Measurements from ENCODE around the gene WASHC4. TPM values are rescaled to one million over a fixed set of nuclear protein-coding genes. Genes with fewer than 3 reads are reported as not detected.

The WASHC4 gene
- total and polyA plus RNA-seq, 10 donors: 25.2 to 172 (median 92.7) TPM

- peaks cover 0 to 98% (median 58%) of the 10 kb centered on the region in 6 donors for H3K36me3 ChIP-seq
- 86 to 96% (median 91%) methylated on average over 4 of the region's 4 CpGs for WGBS, 5 donors
Observed at GRCh38 chr12:105200385-105200784, 92.9 kb downstream of the WASHC4 start.

GRCh38 chr12:105201299-105201698 is 93.8 kb downstream of the WASHC4 start:
- H3K36me3 ChIP-seq: peaks cover 0 to 98% (median 64%) of the 10 kb centered on the region in 6 donors
- WGBS, 5 donors: 80 to 88% (median 84%) methylated on average over 7 of the region's 7 CpGs

More at GRCh38 chr12:105200385-105200784, 92.9 kb downstream of the WASHC4 start:
- Histone ChIP-seq H3K9me3 (no peaks in the 10 kb centered on the region), H3K27me3 (replicated peaks in 1 of 7) (no peaks in the 10 kb centered on the region), H3K4me1 (no peaks in the 10 kb centered on the region), H3K27ac (peak overlapping the region in 1 of 8 donors; percentile 13), H3K4me3 (no peak overlapping the region)
- TF ChIP-seq POLR2A (IDR thresholded peaks at IDR 0.05) (no peak), POLR2AphosphoS5 (IDR thresholded peaks at IDR 0.05) (peak in 1 of 3 donors; percentile 9)
- no peak for DNase-seq
- intact Hi-C loops (cut with DNase I; ENCODE audit: low total_unique reads): no loop called here

GRCh38 chr12:105202202-105202601 is 94.7 kb downstream of the WASHC4 start:
- TF ChIP-seq POLR2A (IDR thresholded peaks at IDR 0.05) (no peak), POLR2AphosphoS5 (IDR thresholded peaks at IDR 0.05) (peak in 1 of 3 donors; percentile 15)
- H3K4me1 ChIP-seq: no peaks in the 10 kb centered on the region
- peaks cover 7 to 98% (median 68%) of the 10 kb centered on the region in 6 donors for H3K36me3 ChIP-seq
- no peak for DNase-seq
- no peak overlapping the region for H3K27ac ChIP-seq
- intact Hi-C loops (cut with DNase I; ENCODE audit: low total_unique reads): no loop called here
- H3K27me3 ChIP-seq (replicated peaks in 1 of 7): no peaks in the 10 kb centered on the region
- H3K4me3 ChIP-seq: no peak overlapping the region
- 88 to 94% (median 92%) methylated on average over 6 of the region's 6 CpGs for WGBS, 5 donors
- no peaks in the 10 kb centered on the region for H3K9me3 ChIP-seq

More at GRCh38 chr12:105201299-105201698, 93.8 kb downstream of the WASHC4 start:
- no peak for TF ChIP-seq CTCF (IDR thresholded peaks at IDR 0.05 in 8 of 11, conservative IDR thresholded peaks at IDR 0.05 in 3 of 11)
- TF ChIP-seq POLR2A (IDR thresholded peaks at IDR 0.05): no peak
- TF ChIP-seq POLR2AphosphoS5 (IDR thresholded peaks at IDR 0.05): no peak
- H3K27ac ChIP-seq: no peak overlapping the region
- no peaks in the 10 kb centered on the region for H3K27me3 ChIP-seq (replicated peaks in 1 of 7)
- H3K9me3 ChIP-seq: no peaks in the 10 kb centered on the region
- H3K4me3 ChIP-seq: no peak overlapping the region
- no peaks in the 10 kb centered on the region for H3K4me1 ChIP-seq
- DNase-seq: no peak
- intact Hi-C loops (cut with DNase I; ENCODE audit: low total_unique reads): no loop called here

GRCh38 chr12:105204127-105204526 is 96.6 kb downstream of the WASHC4 start:
- Histone ChIP-seq H3K27ac (no peak overlapping the region), H3K27me3 (replicated peaks in 1 of 7) (no peaks in the 10 kb centered on the region), H3K4me1 (no peaks in the 10 kb centered on the region), H3K4me3 (no peak overlapping the region), H3K9me3 (no peaks in the 10 kb centered on the region), H3K36me3 (peaks cover 8 to 98% (median 72%) of the 10 kb centered on the region in 6 donors)
- intact Hi-C loops (cut with DNase I; ENCODE audit: low total_unique reads): no loop called here
- TF ChIP-seq POLR2AphosphoS5 (IDR thresholded peaks at IDR 0.05) (no peak), CTCF (IDR thresholded peaks at IDR 0.05 in 8 of 11, conservative IDR thresholded peaks at IDR 0.05 in 3 of 11) (no peak), POLR2A (IDR thresholded peaks at IDR 0.05) (no peak)
- WGBS, 5 donors: 89 to 98% (median 93%) methylated on average over 8 of the region's 8 CpGs
- DNase-seq: no peak

- no peak overlapping the region for H3K27ac ChIP-seq
- intact Hi-C loops (cut with DNase I; ENCODE audit: low total_unique reads): no loop called here
- no peak for DNase-seq
- no peaks in the 10 kb centered on the region for H3K9me3 ChIP-seq
- 81 to 96% (median 89%) methylated on average over 6 of the region's 6 CpGs for WGBS, 5 donors
- no peaks in the 10 kb centered on the region for H3K4me1 ChIP-seq
- H3K27me3 ChIP-seq (replicated peaks in 1 of 7): no peaks in the 10 kb centered on the region
- no peak overlapping the region for H3K4me3 ChIP-seq
- H3K36me3 ChIP-seq: peaks cover 8 to 100% (median 77%) of the 10 kb centered on the region in 6 donors
- TF ChIP-seq POLR2AphosphoS5 (IDR thresholded peaks at IDR 0.05) (no peak), CTCF (IDR thresholded peaks at IDR 0.05 in 8 of 11, conservative IDR thresholded peaks at IDR 0.05 in 3 of 11) (no peak), POLR2A (IDR thresholded peaks at IDR 0.05) (no peak)
Observed at GRCh38 chr12:105204916-105205315, 97.4 kb downstream of the WASHC4 start.

Measured in spleen (tissue), 11 donors.